CD4-positive, alpha-beta T cell treated with Interleukin-1 beta for 1 hour (primary cell): ENCODE results near the gene LTB4R2.
A peak's percentile ranks its signal among the peaks of the same experiment; 100 is the strongest.

Experiments used
- DNase-seq, 2 donors: peaks; one replicate each; pipeline ENCODE4 v3.0.0-alpha.2; 2020 to 2022

LTB4R2 gene, protein sequence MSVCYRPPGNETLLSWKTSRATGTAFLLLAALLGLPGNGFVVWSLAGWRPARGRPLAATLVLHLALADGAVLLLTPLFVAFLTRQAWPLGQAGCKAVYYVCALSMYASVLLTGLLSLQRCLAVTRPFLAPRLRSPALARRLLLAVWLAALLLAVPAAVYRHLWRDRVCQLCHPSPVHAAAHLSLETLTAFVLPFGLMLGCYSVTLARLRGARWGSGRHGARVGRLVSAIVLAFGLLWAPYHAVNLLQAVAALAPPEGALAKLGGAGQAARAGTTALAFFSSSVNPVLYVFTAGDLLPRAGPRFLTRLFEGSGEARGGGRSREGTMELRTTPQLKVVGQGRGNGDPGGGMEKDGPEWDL

DNA sequence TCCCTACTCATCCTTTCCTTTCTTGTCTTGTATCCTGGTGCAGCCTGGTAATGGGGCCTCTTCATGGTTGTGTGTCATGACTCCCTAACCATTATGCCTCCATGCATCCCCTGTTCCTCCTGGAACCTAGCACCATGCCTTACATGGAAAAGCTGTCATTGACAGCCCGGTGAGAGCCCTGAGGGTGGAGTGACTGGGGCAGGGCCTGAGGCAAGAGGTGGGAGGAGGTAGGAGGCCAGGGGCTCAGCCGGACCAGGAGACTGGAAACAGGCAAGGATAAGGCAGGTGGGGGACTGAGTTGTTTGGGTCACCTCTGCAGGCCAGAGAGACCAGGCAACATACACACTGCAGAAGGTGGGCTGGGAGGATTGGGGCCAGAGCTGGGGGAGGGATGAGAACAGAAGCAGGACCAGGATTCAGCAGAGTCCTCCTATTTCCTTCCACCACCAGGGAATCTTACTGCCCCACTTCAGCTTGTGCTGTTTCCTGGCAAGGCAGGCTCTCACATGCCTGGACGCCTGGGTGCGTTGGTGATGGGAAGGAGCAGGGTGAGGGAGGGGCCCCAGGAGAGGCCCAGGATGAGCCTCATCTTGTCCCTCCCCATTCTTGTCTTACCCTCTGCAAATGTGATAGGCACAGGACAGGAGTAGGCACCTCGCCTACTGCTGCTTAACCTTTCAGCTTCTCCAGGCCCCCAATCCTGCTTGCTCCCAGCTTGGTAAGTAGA, at the start of gene LTB4R2:
LTB4R2 (plus strand) TSS at position 603 of the 727 bp plus-strand sequence. CDS start 525 bp downstream, outside the sequence.
- no peak for DNase-seq

DNA sequence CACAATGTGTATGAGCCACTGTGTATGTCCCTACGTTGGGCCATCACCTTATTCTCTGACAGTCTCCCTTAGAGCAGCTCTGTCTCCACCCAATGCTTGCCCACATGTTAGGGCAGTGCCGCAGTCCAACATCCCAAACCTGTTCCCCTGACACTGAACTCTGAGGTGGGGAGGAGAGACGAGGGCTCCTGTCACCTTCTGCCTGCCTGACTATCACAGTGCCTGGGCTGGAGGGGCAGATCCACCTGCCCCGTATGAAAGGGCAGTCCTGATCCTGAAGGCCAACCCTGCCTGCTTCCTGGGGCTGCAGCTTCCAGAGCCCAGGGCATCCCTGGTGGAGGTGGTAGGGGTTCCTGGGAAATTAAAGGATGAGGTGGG, 49.2 kb upstream of the LTB4R2 start:
- DNase-seq = no peak

DNA sequence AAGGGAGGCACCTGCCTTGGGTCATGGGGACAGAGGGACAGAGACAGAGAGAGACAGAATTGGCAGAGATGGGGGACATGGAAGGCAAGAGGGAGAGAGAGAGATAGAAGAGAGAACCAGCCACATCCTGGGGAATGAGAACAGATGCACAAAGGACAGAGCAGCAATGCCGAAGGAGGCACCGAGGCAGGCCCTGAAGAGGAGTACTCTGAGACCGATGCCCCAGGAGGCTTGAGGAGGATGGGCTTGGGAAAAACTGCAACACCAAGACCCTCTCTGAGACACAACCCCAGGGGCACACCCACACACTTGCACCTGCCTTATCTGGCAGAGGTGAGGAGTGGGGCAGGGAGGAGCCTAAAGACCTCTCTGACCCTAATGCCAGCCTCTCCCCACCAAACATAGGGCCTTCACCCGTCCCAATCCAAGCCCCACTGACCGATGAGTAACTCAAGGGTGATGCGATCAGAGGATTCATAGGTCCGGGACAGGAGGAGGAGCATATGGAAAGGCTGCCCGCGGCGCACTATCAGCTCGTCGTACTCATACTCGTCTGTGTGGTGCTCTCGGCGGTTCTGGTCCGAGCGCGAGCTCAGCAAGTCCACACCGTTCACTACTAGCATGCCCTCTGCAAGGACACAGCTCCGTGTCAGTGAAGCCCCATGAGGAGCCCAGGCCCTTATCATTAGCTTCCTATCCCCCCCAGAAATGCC, 48.5 kb upstream of the LTB4R2 start:
- DNase-seq = no peak

DNA sequence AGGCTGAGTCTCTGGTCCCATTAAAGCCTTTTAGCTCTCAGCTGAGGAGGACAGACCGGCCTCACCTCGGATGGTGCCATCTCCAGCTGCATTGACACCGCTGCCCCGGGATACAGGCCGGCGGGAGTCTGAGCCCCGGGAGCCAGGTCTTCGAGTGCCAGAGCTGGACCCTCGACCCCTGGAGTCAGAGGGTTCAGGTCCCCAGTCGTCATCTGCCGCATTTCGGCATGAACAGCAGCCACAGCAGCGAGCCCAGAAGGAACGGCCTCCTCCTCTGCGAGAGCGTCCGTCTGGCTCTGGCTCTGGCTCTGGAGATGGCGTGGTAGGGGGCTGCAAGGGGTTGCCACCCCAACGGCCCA, 48.0 kb upstream of the LTB4R2 start:
- no peak for DNase-seq

DNA sequence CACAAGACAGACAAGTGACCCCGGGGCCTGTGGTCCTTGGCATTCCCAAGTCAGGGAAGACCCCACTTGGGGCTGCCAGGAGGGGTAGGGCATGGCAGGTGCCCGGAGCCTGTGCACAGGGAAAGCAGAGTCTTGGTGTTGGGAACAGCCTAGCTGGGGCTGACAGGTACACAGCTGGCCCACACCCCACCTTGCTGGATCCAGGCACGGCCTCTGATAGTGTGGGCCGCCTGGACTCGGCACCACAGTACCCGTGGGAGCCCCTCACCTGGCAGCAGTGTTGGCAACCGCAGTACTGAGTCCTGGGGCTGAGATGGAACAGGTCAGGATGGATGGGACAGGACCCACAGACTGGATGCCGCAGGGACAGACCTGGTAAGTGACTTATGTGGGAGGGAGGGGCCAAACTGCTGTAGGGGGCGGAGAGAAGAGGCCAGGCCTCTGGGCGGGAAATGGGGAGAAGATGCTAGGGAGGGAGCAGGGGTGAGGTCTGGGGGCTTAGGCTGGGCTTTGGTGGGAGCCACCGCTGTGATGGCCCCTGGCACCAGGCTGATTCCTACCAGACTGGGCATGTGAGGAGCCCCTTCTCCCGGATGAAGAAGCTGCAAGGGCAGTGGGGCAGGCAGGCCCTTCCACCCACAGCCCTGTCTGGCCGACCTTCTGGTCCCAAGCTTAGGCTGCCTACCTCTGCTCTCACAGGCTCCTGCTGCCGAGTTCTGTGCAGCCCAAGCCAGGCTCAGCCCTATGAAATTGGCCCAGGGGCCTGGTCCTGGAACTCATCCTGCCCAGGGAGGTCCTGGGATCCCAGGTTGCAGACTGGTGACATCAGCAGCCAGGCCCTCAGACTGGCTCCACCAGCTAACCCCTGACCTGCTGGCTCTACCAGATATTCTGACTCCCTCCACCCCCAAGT, 46.9 kb upstream of the LTB4R2 start, which contains the start of gene TGM1:
TGM1 (minus strand) TSS at position 357 of the 913 bp plus-strand sequence. CDS start 825 bp downstream, outside the sequence.
- DNase-seq = no peak

DNA sequence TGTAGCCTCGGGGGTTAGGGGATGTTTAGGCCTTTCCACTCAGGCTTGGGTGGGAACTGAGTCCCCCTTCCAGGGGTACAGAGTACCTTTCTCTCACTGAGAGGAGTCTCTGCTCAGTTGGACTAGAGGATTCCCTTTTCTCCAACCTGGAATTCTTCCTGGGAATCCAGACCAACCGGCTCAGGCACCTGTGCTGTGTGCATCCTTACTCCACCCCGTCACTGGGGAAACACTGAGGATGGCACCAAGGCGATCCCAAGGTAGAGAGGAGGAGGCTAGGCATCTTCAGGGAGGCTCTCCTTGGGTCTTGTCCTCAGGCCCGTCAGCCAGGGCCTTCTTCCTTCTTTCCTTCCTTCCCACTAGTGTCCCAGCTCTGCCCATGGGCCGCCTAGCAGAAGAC, 46.1 kb upstream of the LTB4R2 start:
- DNase-seq = no peak

DNA sequence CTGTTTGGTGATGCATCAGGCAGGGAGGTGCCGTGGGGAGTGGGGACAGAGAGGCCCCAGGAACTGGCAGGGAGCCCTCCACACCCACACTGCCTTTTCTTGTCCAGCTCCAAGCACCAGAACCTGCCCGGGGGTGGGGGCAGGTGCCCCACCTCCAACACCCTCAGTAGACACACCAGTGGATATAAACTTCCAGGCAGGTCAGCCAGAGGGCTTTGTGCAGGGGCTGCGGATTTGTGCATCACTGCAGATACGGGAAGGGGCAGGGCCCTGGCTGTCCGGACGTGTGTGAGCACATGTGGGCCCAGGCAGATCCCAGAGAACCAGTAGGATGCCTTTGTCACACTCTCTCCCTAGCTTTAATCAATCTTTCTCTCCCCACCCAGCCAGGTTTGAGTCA, 45.6 kb upstream of the LTB4R2 start:
- DNase-seq = no peak

DNA sequence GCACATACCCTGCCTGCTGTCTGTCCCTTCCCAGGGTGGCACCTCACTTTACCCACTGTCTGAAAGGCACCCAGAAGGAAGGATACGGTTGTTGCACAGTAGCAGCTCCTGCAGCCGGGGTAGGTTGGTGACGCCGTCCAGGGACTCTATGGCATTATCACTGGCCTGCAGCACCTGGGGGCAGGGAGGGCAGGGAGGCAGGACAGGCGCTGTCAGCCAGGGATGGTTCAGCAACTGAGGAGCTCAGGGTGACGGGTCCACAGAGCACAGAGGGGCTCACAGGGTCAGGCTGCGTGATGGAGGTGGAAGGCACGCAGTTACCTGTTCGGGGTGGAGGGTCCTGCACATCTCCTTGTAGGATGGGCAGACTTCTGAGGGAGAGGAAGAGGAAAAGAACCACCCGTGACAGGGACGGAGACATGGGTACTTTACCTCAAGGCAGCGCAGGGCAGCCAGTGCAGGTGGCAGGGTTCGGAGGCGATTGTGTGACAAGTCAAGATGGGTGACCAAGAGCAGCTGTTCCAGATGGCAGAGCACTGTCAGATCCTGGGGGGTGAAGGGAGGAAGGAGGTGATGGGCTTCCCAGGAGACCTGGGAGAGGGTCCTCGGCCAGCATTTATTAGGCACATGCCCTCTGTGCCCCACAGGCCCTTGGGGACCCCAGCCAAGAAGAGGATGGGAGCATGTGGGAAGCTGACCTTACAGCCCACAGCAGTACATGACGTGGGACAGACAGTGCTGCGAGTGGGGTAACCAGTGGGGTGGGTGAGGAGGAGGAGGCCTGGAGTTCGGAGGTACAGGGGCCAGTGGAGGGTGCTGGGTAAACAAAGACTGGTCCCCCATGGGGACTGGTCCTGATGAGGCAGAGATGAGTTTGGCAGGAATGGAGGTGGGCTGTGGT, 43.3 kb upstream of the LTB4R2 start:
- DNase-seq = no peak

DNA sequence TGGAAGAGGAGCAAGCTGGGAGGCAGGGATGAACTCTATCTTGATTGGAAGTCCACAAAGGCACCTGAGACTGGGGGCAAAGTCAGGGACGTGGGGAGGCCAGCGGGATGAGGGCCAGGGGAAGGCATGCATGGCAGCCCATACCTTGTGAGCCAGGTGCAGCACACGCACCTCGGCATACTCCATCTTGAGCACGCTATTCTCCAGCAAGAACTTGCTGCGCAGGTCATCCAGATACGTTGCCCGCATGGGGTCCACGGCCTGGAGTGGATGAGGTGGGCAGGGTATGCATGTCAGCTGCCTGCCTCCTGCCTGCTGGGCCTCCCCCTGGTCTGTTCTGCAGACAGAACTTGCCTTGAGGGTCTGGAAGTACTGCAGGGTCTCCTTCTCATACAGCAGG, 42.4 kb upstream of the LTB4R2 start:
- no peak for DNase-seq

DNA sequence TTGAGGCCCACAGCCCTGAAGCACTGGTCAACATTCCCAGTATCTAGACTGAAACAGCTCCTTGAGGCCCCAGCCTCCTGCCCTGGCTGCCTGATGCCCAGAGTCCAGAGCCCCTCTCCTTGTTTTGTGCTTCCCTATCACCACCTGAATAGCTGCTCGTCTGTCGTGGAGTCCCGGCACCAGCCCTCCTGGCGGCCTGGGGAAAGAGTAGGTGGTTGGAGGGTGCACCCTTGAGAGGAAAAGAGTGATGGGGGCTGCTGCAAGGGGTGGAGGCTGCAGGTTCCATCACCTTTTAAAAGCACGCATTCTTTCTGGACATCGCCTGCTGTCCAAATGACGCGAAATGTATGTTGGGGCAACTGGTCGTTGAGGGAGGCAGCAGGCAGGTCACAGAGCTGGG, 41.7 kb upstream of the LTB4R2 start:
- no peak for DNase-seq

DNA sequence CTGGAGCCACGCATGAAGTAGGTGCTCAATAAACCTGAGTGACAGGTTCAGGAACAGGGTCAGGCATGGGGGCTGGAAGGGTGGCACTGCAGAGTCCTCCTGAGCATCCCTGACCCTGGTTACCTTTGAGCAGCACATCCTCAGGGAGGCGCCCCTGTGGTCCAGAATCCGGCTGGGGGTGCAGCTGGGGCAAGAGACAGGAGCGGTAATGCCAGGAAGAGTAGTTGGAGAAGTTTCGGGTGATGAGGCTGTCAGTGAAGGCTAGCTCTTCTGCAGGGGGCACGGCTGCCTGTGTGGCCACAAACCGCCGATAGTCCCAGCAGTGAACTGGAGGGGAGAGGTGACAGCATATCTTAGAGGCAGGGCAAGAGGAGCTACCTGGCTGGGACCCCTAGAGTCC, 40.6 kb upstream of the LTB4R2 start:
- no peak for DNase-seq

DNA sequence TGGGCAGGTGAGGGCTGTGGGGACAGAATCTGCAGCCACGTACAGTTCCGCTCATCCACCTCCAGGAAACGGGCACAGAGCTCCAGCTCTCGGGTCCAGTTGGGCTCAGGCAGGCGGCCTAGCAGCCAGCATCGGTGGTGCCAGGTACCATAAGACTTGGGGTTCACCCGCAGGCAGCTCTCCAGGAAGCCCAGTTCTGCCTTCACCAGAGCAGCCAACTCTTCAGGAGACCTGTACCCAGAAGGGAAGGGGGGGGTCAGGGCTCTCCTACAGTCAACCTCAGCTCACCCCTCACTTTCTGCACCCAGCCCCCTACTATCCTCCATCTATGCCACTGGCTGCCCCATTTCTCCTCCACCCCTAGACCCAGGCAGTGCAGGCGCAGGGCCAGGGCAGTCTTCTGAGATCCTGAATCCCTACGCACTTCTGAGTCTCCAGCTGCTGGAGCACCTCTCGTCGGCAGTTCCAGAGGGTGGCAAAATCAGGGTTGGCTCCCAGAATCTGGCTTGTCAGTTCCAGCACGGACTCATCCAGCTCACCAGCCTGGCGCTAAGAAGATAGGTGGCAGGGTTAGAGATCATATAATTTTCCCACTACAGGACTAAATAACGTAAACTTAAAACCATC, 39.9 kb upstream of the LTB4R2 start:
- DNase-seq = no peak

DNA sequence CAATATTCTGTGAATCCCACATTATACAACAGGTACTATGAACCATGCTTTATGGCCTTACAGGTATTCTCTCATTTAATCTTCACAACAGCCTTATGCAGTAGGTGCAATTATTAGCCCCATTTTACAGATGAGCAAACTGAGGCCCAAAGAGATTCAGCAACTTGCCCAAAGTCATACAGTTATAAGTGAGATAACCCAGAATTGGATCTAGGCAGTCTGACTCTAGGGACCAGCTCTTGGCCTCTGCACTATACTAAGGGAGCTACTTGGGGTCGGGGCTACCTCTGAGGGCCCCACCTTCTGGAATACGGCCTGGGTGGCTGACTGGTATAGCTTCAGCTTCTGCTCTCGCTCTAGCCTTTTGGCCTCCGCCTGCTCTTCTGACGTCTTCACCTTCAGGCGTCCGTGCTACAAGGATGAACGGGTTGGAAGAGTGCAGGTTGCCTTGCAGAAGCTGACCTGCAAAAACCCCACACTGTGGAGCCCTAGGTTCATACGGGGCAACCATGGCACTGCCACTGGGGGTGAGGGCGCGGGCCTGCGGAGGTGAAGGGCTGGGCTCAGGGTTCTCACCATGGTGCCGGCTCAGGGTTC, 39.3 kb upstream of the LTB4R2 start:
- DNase-seq = no peak

DNA sequence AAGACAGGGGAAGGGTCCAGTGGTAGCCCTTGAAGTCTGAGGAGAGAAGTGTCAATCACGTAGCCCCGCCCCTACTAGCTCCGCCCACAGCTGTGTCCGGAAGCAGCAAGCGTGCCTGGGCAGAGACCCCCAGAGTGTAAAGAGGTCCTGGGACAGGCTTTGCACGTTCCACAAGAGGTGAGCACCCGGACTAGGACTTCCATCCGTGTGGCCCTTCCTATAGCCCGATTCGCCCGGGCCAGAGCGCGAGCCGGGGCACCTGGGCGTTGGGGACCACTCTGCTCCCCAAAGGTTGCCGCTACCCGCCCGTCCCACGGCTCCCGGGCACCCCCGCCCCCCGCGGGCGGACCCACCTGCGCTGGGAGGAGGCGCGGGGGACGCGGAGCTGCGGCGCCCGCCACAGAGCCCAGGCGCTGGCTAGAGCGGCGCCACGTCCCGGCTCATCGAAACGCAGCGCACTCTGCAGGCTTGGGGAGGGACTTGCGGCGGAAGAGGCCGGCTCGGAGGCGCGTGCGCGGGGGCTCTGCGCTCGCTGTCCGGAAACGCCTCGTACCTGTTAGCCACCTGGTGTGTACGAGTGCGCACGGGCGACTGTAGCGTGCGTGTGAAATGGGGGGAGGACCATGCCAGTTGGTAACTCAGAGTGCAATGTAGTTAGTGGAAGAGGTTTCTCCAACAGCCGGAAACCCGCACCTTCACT, 38.7 kb upstream of the LTB4R2 start, which contains the start of gene RABGGTA:
RABGGTA (minus strand) TSS at position 464 of the 700 bp plus-strand sequence. CDS start 482 bp downstream, outside the sequence.
- peak; percentile 96 for DNase-seq

DNA sequence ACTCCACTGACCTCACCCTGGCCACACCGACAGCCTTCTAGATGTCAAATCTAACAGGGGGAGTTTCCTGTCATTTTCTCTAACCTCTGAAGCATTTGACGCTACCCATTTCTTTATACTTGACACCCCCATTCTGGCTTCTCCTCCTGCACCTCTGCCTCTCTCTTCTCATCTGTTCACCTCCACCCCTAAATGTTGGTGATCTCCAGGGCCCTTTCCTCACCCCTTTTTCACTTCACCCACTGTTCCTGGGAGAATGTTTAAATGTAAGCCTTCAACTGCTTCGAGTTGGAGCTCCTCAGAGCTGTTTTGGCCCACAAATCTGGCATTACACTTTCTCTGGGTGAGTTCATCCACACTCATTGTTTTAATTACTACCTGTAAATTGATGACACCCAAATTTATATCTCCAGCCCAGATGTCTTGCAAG, 38.1 kb upstream of the LTB4R2 start:
- no peak for DNase-seq

DNA sequence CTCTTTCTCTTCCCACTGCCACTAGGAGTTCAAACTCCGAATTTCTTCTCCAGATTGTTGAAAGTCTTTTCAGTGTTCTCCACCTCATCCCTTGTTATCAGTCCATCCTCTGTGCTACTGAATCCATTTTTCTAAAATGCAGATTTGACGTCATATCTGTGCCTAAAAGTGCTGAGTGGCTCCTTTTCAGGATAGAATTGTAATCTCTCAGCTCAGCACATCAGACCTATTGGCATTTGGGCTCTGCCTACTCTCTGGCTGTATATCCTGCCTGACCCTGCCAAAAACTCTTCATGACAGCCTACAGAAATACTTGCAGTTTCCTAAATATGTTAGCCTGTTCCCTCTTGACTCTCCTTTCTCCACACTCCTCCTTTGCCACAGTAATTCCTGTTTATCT, 37.5 kb upstream of the LTB4R2 start:
- DNase-seq = no peak

DNA sequence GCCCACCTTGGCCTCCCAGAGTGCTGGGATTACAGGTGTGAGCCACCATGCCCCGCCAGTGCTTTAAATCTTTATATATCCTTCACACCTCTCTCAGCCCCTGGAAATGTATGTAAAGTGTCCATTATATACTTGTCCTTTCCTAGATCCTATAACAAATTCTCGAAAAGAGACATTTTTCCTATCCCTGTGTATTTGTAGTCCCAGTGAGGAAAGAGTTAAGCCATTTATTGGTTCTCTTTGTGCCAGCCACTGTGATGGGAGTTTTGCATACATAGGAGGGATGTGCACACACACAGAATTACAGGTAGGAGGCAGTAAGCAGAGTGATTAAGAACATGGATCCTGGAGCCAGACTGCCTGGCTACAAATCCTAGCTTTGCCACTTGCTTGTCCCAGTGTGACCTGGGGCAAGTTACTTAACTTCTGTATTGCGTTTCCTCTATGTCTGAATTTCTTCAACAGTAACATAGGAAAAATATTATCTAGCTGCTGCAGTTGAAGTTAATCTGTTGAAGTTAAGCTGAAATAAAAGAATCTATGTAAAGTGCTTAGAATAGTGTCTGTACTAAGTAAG, 36.4 kb upstream of the LTB4R2 start:
- peak in 1 of 2 donors; percentile 7 for DNase-seq

DNA sequence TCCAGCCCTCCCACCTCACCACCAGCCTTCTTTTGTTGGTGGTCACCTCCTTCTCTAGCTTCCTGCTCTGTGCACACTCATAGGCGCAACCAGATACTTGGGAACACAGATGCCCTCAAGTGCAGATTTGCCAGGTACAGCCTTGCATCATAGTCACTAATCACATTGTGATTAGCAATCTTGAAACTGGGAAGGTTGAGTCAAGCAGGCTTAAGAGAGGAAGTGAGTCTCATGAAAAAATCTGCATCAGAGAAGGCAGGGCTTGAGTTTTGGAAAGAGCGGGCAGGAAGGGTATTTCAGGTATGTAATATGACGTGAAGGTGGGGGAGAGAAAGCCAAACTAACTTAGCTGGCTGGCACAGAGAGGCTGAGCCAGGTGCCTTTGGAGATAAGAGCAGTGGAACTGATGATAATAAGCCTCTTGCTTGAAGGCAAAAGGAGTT, 35.8 kb upstream of the LTB4R2 start:
- peak; percentile 49 to 63 for DNase-seq

DNA sequence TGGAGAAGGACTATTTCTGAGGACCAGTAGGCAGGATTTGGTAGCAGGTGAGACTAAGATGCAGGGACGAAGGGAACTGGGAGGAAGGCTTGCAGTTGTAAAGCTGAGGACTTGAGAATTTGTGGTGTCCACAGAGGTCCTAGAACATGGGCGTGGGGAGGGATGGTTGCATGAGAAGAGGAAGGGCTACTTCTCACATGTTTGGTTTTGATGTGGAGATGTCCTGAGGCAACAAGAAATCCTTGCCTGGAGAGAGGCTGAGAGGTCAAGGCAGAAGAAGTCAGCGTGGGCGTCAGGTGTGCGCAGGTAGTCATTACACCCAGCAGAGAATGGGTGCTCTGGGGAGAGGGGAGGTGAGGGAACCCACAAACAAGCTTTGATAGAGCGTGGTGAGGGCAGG, 32.9 kb upstream of the LTB4R2 start:
- no peak for DNase-seq
